PC-9 (cell line): ENCODE measurements around the gene LAMA2. TPM values are rescaled to one million over a fixed set of nuclear protein-coding genes. Genes with fewer than 3 reads are reported as not detected.
"Not testable (repeated sequence)": the region's sequence is repeated elsewhere in the genome, so short reads cannot be mapped to it uniquely, and the experiment has no call there.

ENCODE experiments used
- BruUV-seq: library from RNA; stranded (reverse); fragments of 400-500 nt; replicated peaks from 2 replicates; lab custom pipeline; 2021; lab: Mats Ljungman, UMichigan
- CTCF ChIA-PET: fragments of 300-600 bp; sonication (Branson Sonifier 250); formaldehyde crosslinking; loops from one replicate; lab custom pipeline; 2022; ENCODE audit warnings: antibody characterized with exemption; lab: Charles Lee
- POLR2A ChIA-PET: fragments of 300-600 bp; sonication (Branson Sonifier 250); formaldehyde crosslinking; loops from one replicate; lab custom pipeline; 2022; ENCODE audit warnings: antibody characterized with exemption; ENCODE audit not compliant: unreplicated experiment; lab: Charles Lee
- DNase-seq, 2 experiments: peaks; one replicate each; pipeline versions ENCODE4 v3.0.0 to v3.0.0-alpha.2; 2015 to 2022; ENCODE audit warnings: mixed read lengths in 1 of 2
- H2AFZ ChIP-seq: fragments of 200-600 bp; sonication (generic); 2 replicates; pipeline ENCODE4 v1.8.1; 2017; ENCODE audit warnings: antibody characterized with exemption
- H3F3A ChIP-seq: fragments of 200-600 bp; sonication (generic); 2 replicates; pipeline ENCODE4 v1.8.1; 2017; ENCODE audit warnings: antibody characterized with exemption, mild to moderate bottlenecking, low read depth; ENCODE audit not compliant: insufficient read depth
- H3K27ac ChIP-seq: fragments of 200-600 bp; sonication (generic); 2 replicates; pipeline ENCODE4 v1.6.1; 2016; ENCODE audit warnings: mixed run types
- H3K27me3 ChIP-seq: fragments of 200-600 bp; sonication (generic); 2 replicates; pipeline ENCODE4 v1.6.1; 2016; ENCODE audit warnings: low read depth, mixed run types; ENCODE audit not compliant: insufficient read depth
- H3K36me3 ChIP-seq: fragments of 200-600 bp; sonication (generic); 2 replicates; pipeline ENCODE4 v1.6.1; 2016; ENCODE audit warnings: low read depth, mixed run types
- H3K4me1 ChIP-seq: fragments of 200-600 bp; sonication (generic); replicated peaks from 2 replicates; pipeline ENCODE4 v1.6.1; 2016; ENCODE audit warnings: mixed run types; ENCODE audit not compliant: insufficient read depth
- H3K4me2 ChIP-seq: fragments of 200-600 bp; sonication (generic); 2 replicates; pipeline ENCODE4 v1.6.1; 2017; ENCODE audit warnings: mixed run types
- H3K4me3 ChIP-seq: fragments of 200-600 bp; sonication (generic); 2 replicates; pipeline ENCODE4 v1.6.1; 2016; ENCODE audit warnings: mixed run types
- H3K79me2 ChIP-seq: fragments of 200-600 bp; sonication (generic); 2 replicates; pipeline ENCODE4 v1.6.1; 2017; ENCODE audit warnings: low read depth, mixed run types
- H3K9me2 ChIP-seq: fragments of 200-600 bp; sonication (generic); 2 replicates; pipeline ENCODE4 v1.8.1; 2017; ENCODE audit warnings: mild to moderate bottlenecking; ENCODE audit not compliant: insufficient read depth
- H3K9me3 ChIP-seq: fragments of 200-600 bp; sonication (generic); 2 replicates; pipeline ENCODE4 v1.8.1; 2016; ENCODE audit warnings: low read depth; ENCODE audit not compliant: insufficient read depth
- H4K20me1 ChIP-seq: fragments of 200-600 bp; sonication (generic); 2 replicates; pipeline ENCODE4 v1.8.1; 2017; ENCODE audit not compliant: insufficient read depth
- CTCF ChIP-seq: fragments of 200-600 bp; sonication (generic); conservative IDR thresholded peaks from 2 replicates; pipeline ENCODE4 v1.6.1; 2017; ENCODE audit warnings: mixed run types, antibody characterized with exemption, mild to moderate bottlenecking, moderate library complexity
- EZH2 ChIP-seq: fragments of 200-600 bp; sonication (generic); IDR thresholded peaks from 2 replicates; pipeline ENCODE4 v1.8.0; 2017; ENCODE audit warnings: antibody characterized with exemption, low read depth
- intact Hi-C: fragments of 100-400 bp; cut with micrococcal nuclease; formaldehyde crosslinking; loops from one replicate; pipeline ENCODE4 v1.10.0; 2022; ENCODE audit not compliant: unreplicated experiment
- total RNA-seq: library from RNA; stranded (reverse); gene quantifications from 2 replicates; pipeline ENCODE4 v1.2.3, GENCODE V29; 2021

Gene LAMA2
- total RNA-seq, 1 experiment from 2014 or later, result 2.8 TPM

GRCh38 chr6:129046526-129046925, 163.6 kb downstream of the LAMA2 start:
- TF ChIP-seq EZH2 (no peak), CTCF (no peak)
- no peak overlapping the region for H2AFZ ChIP-seq
- H3F3A ChIP-seq, result no peaks in the 10 kb centered on the region
- H4K20me1 ChIP-seq, result no peaks in the 10 kb centered on the region
- no TSS peak for BruUV-seq
- ChIA-PET POLR2A (no interaction called here), CTCF (no interaction called here)
- no peaks in the 10 kb centered on the region; the same call in 1 of the 2 replicates for H3K9me3 ChIP-seq
- H3K36me3 ChIP-seq, result no peaks in the 10 kb centered on the region
- H3K27ac ChIP-seq, result no peak overlapping the region
- no peaks in the 10 kb centered on the region for H3K4me1 ChIP-seq
- H3K4me2 ChIP-seq, result no peak overlapping the region
- DNase-seq, result no peak
- H3K4me3 ChIP-seq, result no peak overlapping the region
- no peaks in the 10 kb centered on the region for H3K9me2 ChIP-seq
- no peaks in the 10 kb centered on the region for H3K79me2 ChIP-seq
- no peaks in the 10 kb centered on the region for H3K27me3 ChIP-seq
- intact Hi-C loops, result no loop called here

DNA sequence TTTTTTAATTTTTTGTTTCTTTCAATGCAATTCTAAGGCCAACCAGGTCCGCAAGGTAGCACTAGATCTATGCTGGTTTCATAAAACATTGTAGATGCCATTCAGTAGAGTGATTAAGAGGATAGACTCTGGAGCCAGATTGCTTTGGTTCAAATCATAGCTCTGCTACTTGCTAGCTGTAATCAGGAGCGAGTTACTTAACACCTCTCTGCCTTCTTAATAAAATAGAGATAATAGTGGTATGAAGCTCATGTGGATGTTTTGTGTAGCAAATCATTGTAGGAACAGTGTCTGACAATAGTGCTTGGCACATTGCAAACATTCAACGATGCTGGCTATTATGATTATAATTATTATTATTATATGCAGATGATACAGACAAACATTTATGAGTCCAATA, 164.9 kb downstream of the LAMA2 start:
- H3K4me2 ChIP-seq, result no peak overlapping the region
- CTCF ChIA-PET, result no interaction called here
- POLR2A ChIA-PET, result no interaction called here
- no peak for DNase-seq
- TF ChIP-seq EZH2 (no peak), CTCF (no peak)
- no peaks in the 10 kb centered on the region for H3K9me2 ChIP-seq
- H3K27me3 ChIP-seq, result no peaks in the 10 kb centered on the region
- H3K9me3 ChIP-seq, result no peaks in the 10 kb centered on the region; the same call in 1 of the 2 replicates
- no TSS peak for BruUV-seq
- no peaks in the 10 kb centered on the region for H3K79me2 ChIP-seq
- H2AFZ ChIP-seq, result no peak overlapping the region
- H3K4me1 ChIP-seq, result no peaks in the 10 kb centered on the region
- H3F3A ChIP-seq, result no peaks in the 10 kb centered on the region
- H3K36me3 ChIP-seq, result no peaks in the 10 kb centered on the region
- intact Hi-C loops, result no loop called here
- H3K4me3 ChIP-seq, result no peak overlapping the region
- H3K27ac ChIP-seq, result no peak overlapping the region
- no peaks in the 10 kb centered on the region for H4K20me1 ChIP-seq

GRCh38 chr6:129050086-129050485, 167.1 kb downstream of the LAMA2 start:
- Histone ChIP-seq H3K4me2 (no peak overlapping the region), H3K4me1 (no peaks in the 10 kb centered on the region), H3K9me2 (no peaks in the 10 kb centered on the region), H4K20me1 (no peaks in the 10 kb centered on the region), H3K4me3 (no peak overlapping the region), H3K27me3 (no peaks in the 10 kb centered on the region), H2AFZ (peak overlapping the region; percentile 17; the same call in 1 of the 2 replicates), H3F3A (no peaks in the 10 kb centered on the region), H3K9me3 (no peaks in the 10 kb centered on the region; the same call in 1 of the 2 replicates), H3K79me2 (no peaks in the 10 kb centered on the region), H3K27ac (no peak overlapping the region), H3K36me3 (no peaks in the 10 kb centered on the region)
- CTCF ChIA-PET, result no interaction called here
- no peak for DNase-seq
- POLR2A ChIA-PET, result no interaction called here
- no TSS peak for BruUV-seq
- intact Hi-C loops, result no loop called here
- TF ChIP-seq CTCF, result no peak
- TF ChIP-seq EZH2, result no peak

DNA sequence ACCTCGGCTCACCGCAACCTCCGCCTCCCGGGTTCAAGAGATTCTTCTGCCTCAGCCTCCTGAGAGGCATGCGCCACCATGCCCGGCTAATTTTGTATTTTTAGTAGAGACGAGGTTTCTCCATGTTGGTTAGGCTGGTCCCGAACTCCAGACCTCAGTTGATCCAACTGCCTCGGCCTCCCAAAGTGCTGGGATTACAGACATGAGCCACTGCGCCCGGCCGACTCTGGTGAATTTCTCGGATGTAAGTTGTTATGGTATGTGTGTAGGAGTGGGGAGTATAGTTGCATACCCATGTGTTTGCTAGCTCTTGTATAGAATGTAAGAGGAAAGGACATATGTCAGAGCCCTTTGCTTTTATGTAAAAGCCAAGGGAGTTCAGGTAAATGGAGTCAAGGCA, 170.2 kb downstream of the LAMA2 start:
- intact Hi-C loops, H3K4me1 ChIP-seq, H3F3A ChIP-seq, H3K79me2 ChIP-seq, DNase-seq, H4K20me1 ChIP-seq, H3K27ac ChIP-seq, POLR2A ChIA-PET, H3K4me3 ChIP-seq, H2AFZ ChIP-seq, BruUV-seq, H3K27me3 ChIP-seq, CTCF ChIA-PET, H3K36me3 ChIP-seq, H3K4me2 ChIP-seq, H3K9me2 ChIP-seq, H3K9me3 ChIP-seq: not testable (repeated sequence)
